GM18511 (cell line): Measurements from ENCODE around the gene TFDP1.

Experiments
- ATAC-seq: cut with Tn5 transposase; IDR thresholded peaks from one replicate; pipeline ENCODE4 v1.9.1; 2021; ENCODE audit warnings: mild to moderate bottlenecking, moderate library complexity; ENCODE audit not compliant: unreplicated experiment

Gene TFDP1

GRCh38 chr13:113584205-113584869, at the start of gene TFDP1:
Gene TFDP1 (plus strand): TSS chr13:113584753. CDS start chr13:113585838, 1,085 bp downstream.
- ATAC-seq, result peak; percentile 86

- no peak for ATAC-seq
Observed at GRCh38 chr13:113535381-113535781, 49.2 kb upstream of the TFDP1 start.

- no peak for ATAC-seq
Observed at GRCh38 chr13:113536461-113537110, 48.0 kb upstream of the TFDP1 start.

- ATAC-seq, result no peak
Observed at GRCh38 chr13:113537205-113537604, 47.3 kb upstream of the TFDP1 start.

GRCh38 chr13:113537909-113538688, 46.5 kb upstream of the TFDP1 start:
- ATAC-seq, result no peak

- ATAC-seq, result no peak
Observed at GRCh38 chr13:113538689-113539058, 45.9 kb upstream of the TFDP1 start.

- no peak for ATAC-seq
Observed at GRCh38 chr13:113539176-113539575, 45.4 kb upstream of the TFDP1 start.

GRCh38 chr13:113539822-113540221, 44.7 kb upstream of the TFDP1 start:
- no peak for ATAC-seq

GRCh38 chr13:113540523-113540922, 44.0 kb upstream of the TFDP1 start:
- no peak for ATAC-seq

GRCh38 chr13:113542751-113543424, 41.7 kb upstream of the TFDP1 start:
- no peak for ATAC-seq

GRCh38 chr13:113544071-113544891, 40.3 kb upstream of the TFDP1 start:
- no peak for ATAC-seq

GRCh38 chr13:113544896-113545295, 39.7 kb upstream of the TFDP1 start:
- no peak for ATAC-seq

- ATAC-seq, result no peak
Observed at GRCh38 chr13:113545455-113545930, 39.1 kb upstream of the TFDP1 start.

- ATAC-seq, result no peak
Observed at GRCh38 chr13:113545931-113546516, 38.5 kb upstream of the TFDP1 start.

- no peak for ATAC-seq
Observed at GRCh38 chr13:113546571-113547237, 37.8 kb upstream of the TFDP1 start.

GRCh38 chr13:113547238-113547971, 37.1 kb upstream of the TFDP1 start:
- no peak for ATAC-seq

- ATAC-seq, result no peak
Observed at GRCh38 chr13:113548171-113548641, 36.3 kb upstream of the TFDP1 start.

- ATAC-seq, result no peak
Observed at GRCh38 chr13:113548778-113549621, 35.6 kb upstream of the TFDP1 start.
